ENCODE data around the gene CPNE4.

The CPNE4 gene

DNA sequence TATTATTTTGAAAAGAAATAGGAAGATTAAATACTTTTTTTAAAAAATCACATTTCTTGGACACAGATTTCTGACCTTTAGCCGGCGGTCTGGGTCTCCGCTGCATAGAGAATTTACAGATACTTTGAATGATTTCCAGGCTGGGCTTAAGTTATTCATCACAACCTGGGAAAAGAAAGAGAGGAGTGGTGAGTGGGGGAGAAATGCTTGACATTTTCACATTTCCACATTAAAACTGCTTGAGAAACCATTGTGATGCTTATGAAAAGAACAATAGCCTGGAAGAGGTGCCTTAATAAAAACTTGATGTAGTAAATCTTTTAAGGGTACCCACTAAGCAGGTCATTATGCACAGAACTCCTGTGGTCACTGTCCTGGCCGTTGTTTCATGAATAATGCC is 365.2 kb downstream of the CPNE4 start:
- DNase-seq = no peak

DNA sequence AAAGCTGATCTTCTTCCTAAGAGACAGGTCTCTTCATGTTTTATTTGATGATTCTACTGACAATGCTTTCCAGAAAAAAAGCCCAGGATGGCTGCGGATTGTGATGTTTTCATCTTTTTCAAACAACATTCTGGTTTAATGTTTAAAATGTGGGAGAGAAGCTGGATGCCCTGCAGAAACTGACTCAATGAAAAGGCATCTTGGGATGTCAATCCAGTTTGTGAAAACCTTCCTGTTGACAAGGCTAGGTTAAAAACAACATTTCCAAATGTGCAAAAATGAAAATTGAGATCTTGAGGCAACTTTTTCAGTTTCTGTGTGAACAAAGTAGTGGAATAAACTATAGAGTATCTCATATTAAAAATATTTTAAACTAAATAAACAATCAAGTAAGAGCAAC is 376.0 kb downstream of the CPNE4 start:
- no peak for DNase-seq

DNA sequence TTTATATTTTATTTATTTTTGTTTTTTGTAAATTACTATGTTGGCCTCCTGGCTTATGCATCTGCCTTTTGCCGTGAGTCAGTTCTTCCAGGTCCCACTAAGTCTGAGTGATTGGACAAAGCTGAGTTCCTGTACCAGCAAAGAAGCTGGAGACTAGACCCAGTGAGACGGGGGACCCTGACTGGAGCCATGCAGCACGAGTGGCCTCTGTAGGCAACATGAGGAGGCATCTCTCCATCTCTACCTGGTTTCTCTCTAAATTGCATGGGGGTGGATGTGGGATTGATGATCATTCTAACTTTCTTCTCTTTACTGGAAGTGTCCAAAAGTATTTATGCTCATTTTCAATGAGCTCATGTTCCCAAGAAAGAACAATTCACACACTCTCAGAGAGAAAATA is 376.7 kb downstream of the CPNE4 start:
- DNase-seq = no peak

DNA sequence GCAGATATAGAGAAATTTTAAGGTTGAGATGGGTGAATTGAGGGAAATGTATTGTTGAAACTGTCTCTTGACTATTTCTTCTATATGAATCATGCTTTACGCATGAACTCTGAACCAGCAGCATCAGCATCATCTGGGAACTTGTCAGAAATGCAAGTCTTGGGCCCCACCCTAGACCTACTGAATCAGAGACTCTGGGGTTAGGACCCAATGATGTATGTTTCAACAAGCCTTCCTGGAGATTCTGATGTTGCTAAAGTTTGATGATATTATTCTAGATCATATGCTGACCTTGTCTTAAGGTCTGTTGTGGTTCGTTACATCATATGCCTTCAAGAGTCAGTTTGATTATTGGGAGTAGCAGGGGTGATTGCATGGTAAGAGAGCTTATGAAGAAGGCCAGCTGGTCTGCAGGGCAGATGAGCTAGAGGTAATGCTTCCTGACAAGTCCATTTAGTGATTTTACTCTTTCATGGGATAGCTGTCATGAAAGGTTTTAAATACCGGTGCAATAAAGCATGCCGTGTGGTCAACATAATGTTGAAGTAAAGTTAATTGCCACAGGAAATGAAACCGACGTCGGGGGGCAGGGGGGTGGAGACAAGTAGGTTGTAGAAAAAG is 379.6 kb downstream of the CPNE4 start:
- DNase-seq = peak; percentile 90

DNA sequence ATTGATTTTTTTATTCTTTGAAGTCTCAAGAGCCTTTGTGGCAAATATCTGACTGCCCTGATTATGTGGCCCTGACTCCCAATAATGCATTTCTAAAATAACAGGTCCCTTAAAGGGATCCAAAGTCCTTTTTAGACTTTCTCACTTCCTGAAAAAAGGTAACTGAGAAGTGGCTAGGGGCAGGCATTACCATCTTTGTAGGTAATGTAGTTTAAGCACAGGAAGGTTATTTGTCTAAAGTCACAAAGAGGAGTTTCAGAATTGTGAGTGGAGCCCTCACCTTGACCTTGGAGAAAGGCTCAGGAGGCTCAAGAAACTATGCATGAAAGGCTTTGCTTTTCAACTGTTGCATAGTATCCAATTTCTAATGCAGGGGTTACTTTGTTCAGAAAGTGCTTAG is 389.2 kb downstream of the CPNE4 start:
- DNase-seq = no peak

DNA sequence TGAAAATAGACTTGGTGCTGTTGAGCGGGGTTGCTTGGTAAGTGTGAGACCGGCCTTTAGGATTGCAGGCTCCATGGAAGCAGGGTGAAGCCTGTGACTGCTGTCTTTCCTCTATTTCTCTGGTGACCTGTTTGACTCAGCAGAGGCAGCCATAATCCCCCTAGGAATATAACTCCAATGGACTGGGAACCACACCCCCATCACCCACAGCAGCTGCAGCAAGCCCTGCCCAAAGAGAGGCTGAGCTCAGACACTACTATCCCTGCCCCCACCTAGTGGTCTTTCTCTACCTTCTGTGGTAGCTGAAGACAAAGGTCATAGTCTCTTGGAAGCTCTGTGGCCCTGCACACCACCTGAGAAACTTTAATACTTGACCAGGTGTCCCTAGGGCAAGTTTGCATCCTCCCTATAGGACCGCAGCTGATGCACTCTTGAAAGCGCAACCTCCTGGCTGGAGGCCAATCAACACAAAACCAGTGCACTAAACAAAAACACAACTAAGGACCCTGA is 398.5 kb downstream of the CPNE4 start:
- DNase-seq = no peak

DNA sequence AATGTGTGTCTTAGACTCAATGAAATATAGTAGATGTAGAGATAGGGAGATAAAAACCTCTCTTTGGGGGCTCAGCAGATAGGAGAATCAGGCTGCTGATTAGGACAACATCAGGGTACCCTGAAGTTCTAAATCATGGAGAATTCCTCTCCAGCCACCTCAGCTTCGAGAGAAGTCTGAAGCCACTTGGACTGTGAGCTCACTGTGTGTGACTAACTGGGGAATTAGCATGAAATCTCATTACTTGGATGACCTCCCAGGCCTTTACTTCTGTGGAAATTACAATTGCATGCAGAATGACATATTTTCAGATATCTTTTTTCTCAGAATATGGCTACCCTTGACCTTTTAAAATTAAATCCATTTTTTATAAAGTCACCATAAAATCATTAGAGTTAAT is 404.0 kb downstream of the CPNE4 start:
- DNase-seq = no peak

DNA sequence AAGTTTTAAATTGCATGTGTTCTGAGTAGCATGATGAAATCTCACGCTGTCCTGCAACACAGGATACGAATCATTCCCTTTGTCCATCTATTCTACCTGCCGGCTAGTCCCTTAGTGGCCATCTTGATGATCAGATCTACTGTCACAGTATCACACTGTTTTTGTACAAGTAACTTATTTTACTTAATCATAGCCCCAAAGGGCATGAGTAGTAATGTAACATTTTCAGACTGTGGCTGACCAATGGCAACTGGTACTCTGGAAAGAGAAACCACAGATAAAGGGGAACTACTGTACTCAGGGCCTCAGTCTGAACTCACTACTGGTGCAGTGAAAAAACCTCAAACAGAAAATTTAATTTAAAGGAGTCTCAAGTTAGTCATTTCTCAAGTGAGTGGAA is 404.7 kb downstream of the CPNE4 start:
- DNase-seq = no peak

DNA sequence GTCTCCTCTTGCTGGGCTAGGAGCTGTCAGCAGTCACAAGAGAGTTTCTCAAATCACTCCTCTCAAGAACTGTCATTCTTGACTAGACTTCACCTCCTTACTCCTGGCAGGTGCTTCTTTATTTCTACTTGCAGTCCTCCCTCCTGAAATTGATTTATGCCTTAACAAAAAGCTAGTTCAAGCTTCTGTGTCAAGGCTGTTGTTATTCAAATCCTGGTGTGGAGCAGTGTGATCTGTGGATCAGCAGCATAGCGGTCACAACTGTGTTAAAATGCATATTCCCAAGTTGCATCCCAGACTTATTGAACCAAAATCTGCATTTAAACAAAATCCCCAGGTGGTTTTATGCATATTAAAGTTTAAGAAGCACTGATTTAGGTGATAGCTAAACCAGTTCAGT is 411.4 kb downstream of the CPNE4 start:
- no peak for DNase-seq

DNA sequence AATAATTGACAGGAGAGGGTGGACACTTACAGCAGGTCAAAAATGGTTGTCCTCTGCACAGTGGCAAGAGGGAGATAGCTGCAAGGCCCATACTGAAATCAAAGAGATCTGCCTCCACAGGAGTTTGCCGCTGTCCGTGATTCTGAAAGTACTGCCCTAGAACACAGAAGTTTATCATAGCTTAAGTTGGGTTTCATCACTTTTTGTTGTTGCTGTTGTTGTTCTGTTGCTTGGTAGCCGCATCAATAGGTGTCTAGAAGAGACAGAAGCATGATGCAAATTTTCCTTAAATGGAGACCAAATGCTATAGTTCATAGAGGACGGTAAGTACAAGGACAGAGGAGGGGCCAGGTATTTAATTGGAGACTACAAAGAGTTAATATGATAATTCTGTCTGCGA is 412.1 kb downstream of the CPNE4 start:
- DNase-seq = no peak

DNA sequence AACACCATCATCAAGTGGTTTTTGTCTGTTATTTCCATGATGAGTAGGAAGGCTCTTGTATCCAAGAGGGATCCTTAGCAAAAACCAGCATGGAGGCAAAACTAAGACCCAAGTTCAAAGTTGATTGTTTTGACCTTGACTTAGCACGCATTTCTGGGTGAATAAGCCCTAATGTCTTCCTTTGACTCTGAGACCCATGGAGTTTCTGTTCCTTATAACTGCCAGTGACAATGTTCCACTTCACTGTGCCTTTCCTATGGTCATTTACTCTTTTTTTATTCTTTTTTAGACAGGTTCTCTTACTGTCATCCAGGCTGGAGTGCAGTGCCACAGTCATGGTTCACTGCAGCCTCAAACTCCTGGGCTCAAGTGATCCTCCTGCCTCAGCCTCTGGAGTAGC is 413.8 kb downstream of the CPNE4 start:
- no peak for DNase-seq

DNA sequence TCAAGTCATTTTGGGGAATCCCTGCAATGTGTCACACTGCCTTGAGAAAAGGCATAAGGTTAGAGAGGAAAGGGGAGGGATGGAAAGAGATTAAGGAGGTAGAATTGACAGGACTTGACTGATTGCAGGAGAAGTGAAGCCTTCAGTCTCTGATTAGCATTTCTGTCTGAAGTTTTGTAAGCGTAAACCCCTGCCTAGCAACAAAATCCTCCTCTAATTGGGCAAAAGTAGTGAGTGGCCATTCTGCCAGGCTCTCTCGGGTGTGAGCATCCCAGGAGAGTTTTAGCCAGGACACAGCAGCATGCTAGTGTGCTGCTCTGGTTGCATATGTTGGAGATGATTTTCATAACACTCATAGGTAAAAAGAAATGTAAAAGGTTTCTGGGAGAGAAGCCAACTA is 415.0 kb downstream of the CPNE4 start:
- no peak for DNase-seq

DNA sequence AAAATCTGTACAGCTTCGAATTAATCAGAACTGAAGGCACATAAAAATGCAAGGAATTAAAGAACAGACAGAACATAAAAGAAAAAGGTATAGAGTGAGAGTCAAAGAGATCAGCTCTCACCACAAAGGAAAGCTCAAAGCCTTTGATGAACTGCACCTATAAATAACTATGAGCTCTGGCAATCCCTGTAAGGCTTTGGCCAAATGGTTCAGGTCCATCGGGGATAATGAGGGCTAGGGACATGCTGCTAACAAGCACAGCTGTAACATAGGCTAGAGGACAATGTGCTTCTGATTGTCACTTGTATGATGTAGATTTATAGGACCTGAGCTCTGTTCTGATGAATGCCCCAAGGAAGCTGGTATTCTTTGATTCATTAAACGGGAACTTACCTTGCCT is 418.1 kb downstream of the CPNE4 start:
- no peak for DNase-seq

DNA sequence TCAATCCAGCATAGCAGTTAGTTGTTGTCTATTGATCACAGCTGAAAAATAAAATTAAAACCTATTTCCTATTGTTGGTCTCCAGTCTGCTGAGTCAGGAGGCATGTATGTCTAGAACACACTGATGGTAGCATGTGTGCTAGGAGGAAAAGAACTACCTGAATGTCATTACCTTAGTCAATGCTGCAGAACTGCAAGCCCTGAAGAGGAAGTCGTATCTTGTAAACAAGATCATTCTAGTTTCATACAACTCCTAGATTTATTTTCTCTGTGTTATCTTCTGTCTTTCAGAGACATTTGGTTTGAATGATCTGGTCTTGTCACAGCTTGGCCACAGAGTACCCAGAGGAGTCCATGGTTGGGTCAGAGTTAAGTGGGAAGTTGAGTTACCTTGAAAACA is 422.1 kb downstream of the CPNE4 start:
- DNase-seq = no peak

DNA sequence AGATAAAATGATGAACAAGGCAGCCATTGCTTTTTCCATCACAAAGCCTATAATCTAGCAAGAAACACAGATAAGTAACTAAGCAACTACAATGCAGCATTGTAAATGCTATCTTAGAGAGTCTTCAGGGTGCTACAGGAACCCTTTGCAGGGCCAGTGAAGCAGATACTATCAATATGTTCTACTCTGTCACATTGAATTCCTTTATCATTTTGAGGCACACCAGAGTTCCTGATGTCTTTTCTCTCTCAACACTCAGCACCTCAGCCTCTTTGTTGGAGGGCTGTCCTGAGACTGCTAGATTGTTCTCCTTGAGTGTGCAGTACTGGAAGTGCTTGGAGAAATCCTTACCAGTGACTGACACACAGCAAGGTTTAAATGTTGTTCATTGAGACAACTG is 424.6 kb downstream of the CPNE4 start:
- DNase-seq = no peak

DNA sequence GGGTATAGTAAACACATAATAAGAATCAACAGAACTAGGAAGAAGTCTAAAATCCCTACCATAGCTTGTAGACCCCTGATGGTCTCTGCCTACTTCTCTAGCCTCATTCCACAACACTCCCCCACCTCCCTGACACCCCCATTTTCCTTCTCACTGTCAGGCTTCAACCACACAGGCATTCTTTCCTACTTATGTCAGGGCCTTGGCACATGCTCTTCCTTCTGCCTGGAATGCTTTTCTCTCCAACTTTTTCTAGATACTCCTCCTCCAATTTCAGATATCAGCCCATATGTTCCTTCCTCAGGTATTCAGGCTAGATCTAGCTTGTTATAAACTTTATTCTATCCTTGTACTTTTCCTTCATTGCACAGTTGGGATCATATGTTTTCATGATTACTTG is 426.1 kb downstream of the CPNE4 start:
- DNase-seq = no peak

DNA sequence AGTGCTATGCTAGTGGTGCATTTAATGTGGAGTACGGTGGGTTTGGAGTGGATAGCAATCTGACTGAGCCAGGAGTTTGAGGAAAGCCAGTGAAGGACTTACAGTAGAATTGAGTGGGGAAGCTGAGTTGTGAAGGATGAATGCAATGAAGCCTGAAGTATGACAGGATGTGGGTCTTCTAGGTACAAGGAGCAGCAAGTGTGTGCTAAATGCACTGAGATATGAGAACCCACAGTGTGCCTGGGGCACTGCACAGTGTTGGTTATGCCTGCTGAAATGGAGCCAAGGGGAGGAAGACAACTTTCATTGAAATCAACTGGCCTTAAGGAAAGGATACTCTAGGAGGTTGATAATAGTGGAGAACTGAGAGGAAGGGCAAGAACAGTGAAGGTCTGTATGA is 426.5 kb downstream of the CPNE4 start:
- DNase-seq = no peak

DNA sequence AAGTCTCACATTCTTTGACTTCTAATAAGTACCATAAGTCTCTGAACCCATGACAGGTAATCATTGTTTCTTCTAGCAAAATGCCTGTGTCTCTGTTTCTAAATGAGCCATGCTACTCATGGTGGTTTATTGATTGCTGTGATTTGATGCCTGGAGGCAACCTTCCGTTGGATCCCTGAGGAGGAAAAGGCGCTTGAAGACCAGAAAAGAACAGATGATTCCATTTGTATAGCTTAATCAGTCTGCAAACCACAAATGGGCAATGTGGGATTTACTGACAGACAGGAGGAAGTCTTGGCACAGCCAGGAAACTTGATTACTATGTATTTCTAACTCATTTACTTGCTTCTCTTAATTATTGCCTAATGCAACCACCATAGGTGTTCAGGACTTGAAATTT is 428.9 kb downstream of the CPNE4 start:
- peak; percentile 39 for DNase-seq

DNA sequence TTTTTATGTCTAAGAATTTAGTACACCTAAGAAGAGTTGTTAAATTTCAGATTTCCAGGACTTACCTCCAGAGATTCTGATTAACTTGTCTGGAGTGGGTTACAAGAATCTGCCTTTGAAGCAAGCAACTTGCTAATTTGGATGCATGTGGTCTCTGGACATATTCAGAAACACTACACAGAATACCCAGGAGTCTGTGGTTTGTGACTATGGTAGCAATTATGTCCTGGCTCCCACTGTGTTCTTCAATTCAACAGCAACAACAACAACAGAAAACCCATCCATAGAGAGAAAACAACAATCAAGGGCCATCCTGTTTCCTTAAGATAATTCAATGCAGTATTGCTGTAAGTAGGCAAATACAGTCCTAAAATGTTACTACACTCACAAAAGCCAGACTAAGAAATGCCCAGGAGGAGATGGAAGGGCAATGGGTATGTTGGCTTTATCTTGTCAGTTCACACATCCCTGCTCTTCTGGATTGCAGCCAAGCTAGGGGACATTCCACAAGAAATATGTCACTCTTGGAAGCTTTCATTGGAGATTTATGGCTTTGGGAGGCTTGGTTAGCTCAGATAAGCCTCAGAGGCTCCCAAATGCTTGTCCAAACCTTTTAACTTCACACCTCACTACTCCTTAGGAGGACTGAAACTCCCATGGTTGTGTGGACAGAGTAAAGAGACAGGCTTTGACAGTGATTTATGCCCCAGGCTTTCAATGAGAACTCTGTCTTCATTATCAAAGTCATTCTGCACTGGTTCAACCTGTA is 432.6 kb downstream of the CPNE4 start:
- peak; percentile 59 for DNase-seq

DNA sequence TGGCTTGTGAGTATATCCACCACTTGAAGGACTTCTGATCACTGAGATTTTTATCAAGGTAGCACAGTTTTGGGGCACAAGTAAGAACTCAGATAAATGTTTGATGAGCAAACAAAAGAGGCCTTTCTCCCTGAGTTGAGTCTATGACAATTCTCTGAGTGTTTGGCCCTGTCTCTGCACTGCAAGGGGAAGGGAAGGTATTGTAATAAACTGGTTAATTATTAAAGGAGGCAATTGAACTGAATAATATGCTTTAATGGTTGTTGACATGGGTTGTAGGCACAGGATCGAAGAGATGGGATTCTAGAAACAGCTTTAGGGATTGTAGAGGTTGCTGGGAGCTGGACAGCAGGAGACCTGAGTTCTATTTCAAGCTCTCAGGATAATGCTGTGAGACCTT is 437.0 kb downstream of the CPNE4 start:
- peak; percentile 26 for DNase-seq

DNA sequence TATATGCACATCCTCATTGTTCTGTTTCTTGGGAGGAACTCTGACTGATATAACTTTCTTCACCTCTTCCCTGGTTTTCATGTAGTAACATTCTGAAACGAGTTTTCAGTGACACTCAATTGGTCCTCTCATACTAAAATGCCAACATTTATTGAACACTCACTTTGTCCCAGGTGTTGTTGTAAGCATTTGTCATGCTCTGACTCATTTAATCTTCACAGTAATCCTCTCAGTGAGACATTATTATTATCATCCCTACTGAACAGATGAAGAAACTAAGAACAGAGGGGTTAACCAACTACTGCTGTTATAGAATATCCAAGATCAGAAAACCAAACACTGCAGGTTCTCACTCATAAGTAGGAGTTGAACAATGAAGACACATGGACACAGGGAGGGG is 437.9 kb downstream of the CPNE4 start:
- DNase-seq = no peak

DNA sequence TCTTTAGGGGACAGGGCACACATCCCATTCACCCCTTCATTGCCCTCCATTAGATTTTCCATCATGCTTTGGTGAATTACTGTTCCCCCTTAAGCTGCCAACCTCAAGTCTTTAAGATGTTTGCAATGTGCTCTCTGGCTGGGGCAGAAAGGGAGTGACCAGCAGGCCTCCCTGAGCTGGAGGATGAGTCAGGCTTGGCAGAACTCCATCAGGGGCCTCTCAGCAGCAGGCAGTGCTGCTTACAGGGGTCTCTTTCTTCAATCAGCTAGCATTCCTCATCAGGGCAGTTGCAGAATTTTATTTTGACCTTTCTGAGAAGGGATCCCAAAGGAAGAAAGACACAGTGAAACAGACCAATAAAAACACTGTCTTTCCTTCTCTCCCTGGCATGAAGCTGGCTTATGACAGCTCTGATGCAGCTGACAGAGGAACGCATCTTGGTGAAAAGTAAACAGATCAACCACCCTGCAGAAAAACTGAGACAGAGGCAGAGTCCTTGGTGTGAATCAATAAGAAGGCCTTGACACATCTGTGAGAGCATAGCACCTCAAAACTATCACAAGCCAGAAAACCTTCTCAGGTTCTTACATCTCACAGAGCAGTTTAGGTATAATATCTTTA is 443.3 kb downstream of the CPNE4 start:
- peak; percentile 30 for DNase-seq

DNA sequence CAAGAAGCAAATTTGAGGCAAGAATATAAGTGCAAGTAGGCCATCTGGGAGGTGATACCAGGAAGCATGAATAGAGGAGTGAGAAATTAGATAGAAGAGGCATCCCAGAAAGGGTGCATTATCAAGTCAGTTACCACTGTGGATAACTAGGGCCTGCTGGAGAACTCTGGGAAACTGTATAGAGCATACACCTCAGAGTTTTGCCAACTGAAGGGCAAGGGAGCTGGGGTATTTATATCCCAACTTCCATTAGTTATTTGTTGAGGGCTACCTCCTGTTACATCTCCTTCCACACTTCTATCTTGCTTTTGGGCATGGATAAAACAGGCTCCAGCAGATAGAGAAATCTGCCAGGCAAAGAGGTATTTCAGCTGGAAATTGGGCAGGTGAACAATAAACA is 448.5 kb downstream of the CPNE4 start:
- DNase-seq = no peak

DNA sequence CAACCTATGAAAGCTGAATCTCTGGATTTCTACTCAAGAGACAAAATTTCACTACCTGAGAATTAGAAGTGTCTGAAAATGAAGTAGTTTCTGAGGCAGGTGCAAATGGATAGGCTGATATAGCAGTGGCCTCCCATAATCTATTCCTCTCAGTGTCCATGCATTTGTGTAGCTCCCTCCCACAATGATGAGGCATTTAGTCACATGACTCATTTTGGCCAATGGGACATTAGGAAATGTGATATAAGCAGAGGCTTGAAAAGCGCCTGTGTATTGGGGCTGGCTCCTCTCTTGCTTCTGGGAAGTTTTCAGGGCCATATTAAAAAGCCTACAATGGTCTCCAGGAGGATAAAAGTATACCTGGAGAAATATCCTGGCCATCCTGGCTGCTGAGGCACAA is 452.4 kb downstream of the CPNE4 start:
- no peak for DNase-seq

All from eye (tissue), 1 donor.